Measurements from ENCODE around the gene SUSD4. TPM values are rescaled to one million over a fixed set of nuclear protein-coding genes. Genes with fewer than 3 reads are reported as not detected.
A peak's percentile ranks its signal among the peaks of the same experiment; 100 is the strongest.

The SUSD4 gene
- polyA plus RNA-seq, 4 donors: 14.6 to 24.6 (median 19.2) TPM

GRCh38 chr1:223217781-223218180 is 146.2 kb downstream of the SUSD4 start:
- DNase-seq (ENCODE audit: low read depth in 4 of 4, low spot score in 3 of 4): no peak

- DNase-seq (ENCODE audit: low read depth in 4 of 4, low spot score in 3 of 4): no peak
Measured at GRCh38 chr1:223216531-223217205, 147.3 kb downstream of the SUSD4 start.

GRCh38 chr1:223216074-223216473 is 147.9 kb downstream of the SUSD4 start:
- no peak for DNase-seq (ENCODE audit: low read depth in 4 of 4, low spot score in 3 of 4)

GRCh38 chr1:223215026-223215425 is 148.9 kb downstream of the SUSD4 start:
- DNase-seq (ENCODE audit: low read depth in 4 of 4, low spot score in 3 of 4): no peak

GRCh38 chr1:223214261-223214807 is 149.6 kb downstream of the SUSD4 start:
- DNase-seq (ENCODE audit: low read depth in 4 of 4, low spot score in 3 of 4): no peak

- no peak for DNase-seq (ENCODE audit: low read depth in 4 of 4, low spot score in 3 of 4)
Measured at GRCh38 chr1:223212441-223212840, 151.5 kb downstream of the SUSD4 start.

GRCh38 chr1:223211323-223211985 is 152.5 kb downstream of the SUSD4 start:
- DNase-seq (ENCODE audit: low read depth in 4 of 4, low spot score in 3 of 4): no peak

GRCh38 chr1:223210788-223211120 is 153.2 kb downstream of the SUSD4 start:
- no peak for DNase-seq (ENCODE audit: low read depth in 4 of 4, low spot score in 3 of 4)

GRCh38 chr1:223209992-223210787 is 153.8 kb downstream of the SUSD4 start:
- DNase-seq (ENCODE audit: low read depth in 4 of 4, low spot score in 3 of 4): no peak

- DNase-seq (ENCODE audit: low read depth in 4 of 4, low spot score in 3 of 4): no peak
Measured at GRCh38 chr1:223209293-223209898, 154.6 kb downstream of the SUSD4 start.

- peak in 1 of 4 donors; percentile 24 for DNase-seq (ENCODE audit: low read depth in 4 of 4, low spot score in 3 of 4)
Measured at GRCh38 chr1:223208164-223209076, 155.6 kb downstream of the SUSD4 start.

GRCh38 chr1:223207293-223208066 is 156.5 kb downstream of the SUSD4 start:
- DNase-seq (ENCODE audit: low read depth in 4 of 4, low spot score in 3 of 4): no peak

GRCh38 chr1:223204424-223204823 is 159.6 kb downstream of the SUSD4 start:
- no peak for DNase-seq (ENCODE audit: low read depth in 4 of 4, low spot score in 3 of 4)

- no peak for DNase-seq (ENCODE audit: low read depth in 4 of 4, low spot score in 3 of 4)
Measured at GRCh38 chr1:223203694-223204093, 160.3 kb downstream of the SUSD4 start.

GRCh38 chr1:223203034-223203408 is 161.0 kb downstream of the SUSD4 start:
- no peak for DNase-seq (ENCODE audit: low read depth in 4 of 4, low spot score in 3 of 4)

GRCh38 chr1:223202376-223203033 is 161.5 kb downstream of the SUSD4 start:
- DNase-seq (ENCODE audit: low read depth in 4 of 4, low spot score in 3 of 4): no peak

- no peak for DNase-seq (ENCODE audit: low read depth in 4 of 4, low spot score in 3 of 4)
Measured at GRCh38 chr1:223201967-223202366, 162.0 kb downstream of the SUSD4 start.

- no peak for DNase-seq (ENCODE audit: low read depth in 4 of 4, low spot score in 3 of 4)
Measured at GRCh38 chr1:223200903-223201302, 163.1 kb downstream of the SUSD4 start.

All from right renal pelvis (tissue), 4 donors.